GM21619 (cell line): ENCODE measurements around the gene GABRG2.

Experiments
- ATAC-seq: cut with Tn5 transposase; IDR thresholded peaks from one replicate; pipeline ENCODE4 v1.9.1; 2021; ENCODE audit not compliant: unreplicated experiment

The GABRG2 gene

DNA sequence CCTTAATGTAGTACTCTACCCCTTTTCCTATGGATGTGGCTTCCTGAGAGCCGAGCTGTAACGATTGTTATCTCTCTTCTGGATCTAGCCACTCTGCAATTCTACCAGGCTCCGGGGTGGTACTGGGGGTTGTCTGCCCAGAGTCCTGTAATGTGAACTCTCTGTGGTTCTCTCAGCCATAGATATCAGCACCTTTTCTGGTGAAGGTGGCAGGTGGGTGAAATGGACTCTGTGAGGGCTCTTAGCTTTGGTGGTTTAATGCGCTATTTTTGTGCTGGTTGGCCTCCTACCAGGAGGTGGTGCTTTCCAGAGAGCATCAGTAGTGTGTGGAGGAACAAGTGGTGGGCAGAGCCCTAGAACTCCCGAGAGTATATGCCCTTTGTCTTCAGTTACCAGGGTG, 122.1 kb downstream of the GABRG2 start:
- no peak for ATAC-seq

- ATAC-seq = no peak
These were observed 125.4 kb downstream of the GABRG2 start for GRCh38 chr5:162193012-162193411.

GRCh38 chr5:162196351-162196750, 128.8 kb downstream of the GABRG2 start:
- ATAC-seq = no peak

DNA sequence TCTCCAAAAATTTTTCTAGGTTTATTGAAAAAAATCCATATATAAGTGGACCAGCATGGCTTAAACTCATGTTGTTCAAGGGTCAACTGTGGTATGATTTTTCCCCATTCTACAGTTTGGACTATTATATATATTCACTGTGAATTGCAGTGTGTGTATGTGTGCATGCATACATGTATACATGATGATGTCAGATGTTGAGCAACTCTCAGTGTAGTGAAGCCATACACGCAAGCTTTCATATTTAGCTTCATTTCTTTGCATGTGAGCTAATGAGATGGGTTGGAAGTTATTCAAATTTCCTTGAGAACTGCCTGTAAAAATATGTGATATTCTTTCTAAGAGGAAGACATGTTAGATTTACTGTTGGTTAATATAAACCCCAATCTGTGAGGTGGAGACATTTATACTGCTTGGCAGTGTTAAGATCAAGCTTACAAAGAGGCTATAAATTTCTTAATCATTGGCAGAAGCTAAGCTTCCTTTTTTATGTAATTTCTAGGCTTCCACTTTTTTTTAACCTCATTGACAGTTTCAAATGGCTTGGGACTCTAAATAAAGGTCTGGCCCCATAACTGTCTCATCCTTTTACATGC, 134.8 kb downstream of the GABRG2 start:
- ATAC-seq = no peak
